Kidney epithelial cell (primary cell): ENCODE measurements around the gene XRCC3. TPM values are rescaled to one million over a fixed set of nuclear protein-coding genes. Genes with fewer than 3 reads are reported as not detected.
"Not testable (repeated sequence)": the region's sequence is repeated elsewhere in the genome, so short reads cannot be mapped to it uniquely, and the experiment has no call there.

ENCODE experiments used
- DNase-seq: peaks from one replicate; pipeline ENCODE4 v3.0.0-alpha.2; 2010; ENCODE audit warnings: low read depth
- H3K27me3 ChIP-seq: 2 replicates; pipeline ENCODE4 v1.6.0; 2011; ENCODE audit warnings: low read length; ENCODE audit not compliant: control insufficient read depth, insufficient read depth
- H3K36me3 ChIP-seq: 2 replicates; pipeline ENCODE4 v1.5.1; 2011; ENCODE audit warnings: low read length; ENCODE audit not compliant: control insufficient read depth, insufficient read depth
- H3K4me3 ChIP-seq: 2 replicates; pipeline ENCODE4 v1.5.1; 2011; ENCODE audit warnings: low read depth, mild to moderate bottlenecking, control low read depth, low read length
- CTCF ChIP-seq: IDR thresholded peaks from 2 replicates; pipeline ENCODE4 v1.5.1; 2011; ENCODE audit warnings: mild to moderate bottlenecking, moderate library complexity, low read length, control low read depth, inconsistent platforms; ENCODE audit not compliant: insufficient read depth, poor library complexity, severe bottlenecking
- total RNA-seq: library from RNA; depleted of rRNA; stranded (reverse); fragments of >200 nt; gene quantifications from 2 replicates; pipeline ENCODE4 v1.2.3, GENCODE V29; 2015

XRCC3 gene
- total RNA-seq, 1 donor from 2014 or later: 10.4 TPM

- no peak for TF ChIP-seq CTCF
- H3K4me3 ChIP-seq: no peak overlapping the region
- no peak for DNase-seq
- no peaks in the 10 kb centered on the region for H3K27me3 ChIP-seq
- H3K36me3 ChIP-seq: peaks cover 4% of the 10 kb centered on the region
Observed at GRCh38 chr14:103654619-103655018, 60.6 kb downstream of the XRCC3 start.

- no peak for DNase-seq
- no peak for TF ChIP-seq CTCF
- Histone ChIP-seq H3K27me3 (no peaks in the 10 kb centered on the region), H3K36me3 (peaks cover 3% of the 10 kb centered on the region), H3K4me3 (no peak overlapping the region)
Observed at GRCh38 chr14:103653805-103654204, 61.4 kb downstream of the XRCC3 start.

GRCh38 chr14:103653336-103653735 lies 61.9 kb downstream of the XRCC3 start:
- DNase-seq, H3K4me3 ChIP-seq, H3K27me3 ChIP-seq, H3K36me3 ChIP-seq: not testable (repeated sequence)

GRCh38 chr14:103652806-103653205 lies 62.4 kb downstream of the XRCC3 start:
- Histone ChIP-seq H3K36me3 (peaks cover 3% of the 10 kb centered on the region), H3K4me3 (no peak overlapping the region), H3K27me3 (no peaks in the 10 kb centered on the region)
- DNase-seq: no peak
- TF ChIP-seq CTCF: no peak

- no peak for DNase-seq
- H3K36me3 ChIP-seq: peaks cover 3% of the 10 kb centered on the region
- no peak for TF ChIP-seq CTCF
Observed at GRCh38 chr14:103651585-103651984, 63.7 kb downstream of the XRCC3 start.

GRCh38 chr14:103650213-103650612 lies 65.0 kb downstream of the XRCC3 start:
- H3K27me3 ChIP-seq: no peaks in the 10 kb centered on the region
- TF ChIP-seq CTCF: no peak
- H3K36me3 ChIP-seq: no peaks in the 10 kb centered on the region
- no peak overlapping the region for H3K4me3 ChIP-seq
- DNase-seq: no peak

More at GRCh38 chr14:103651585-103651984, 63.7 kb downstream of the XRCC3 start:
- H3K4me3 ChIP-seq: no peak overlapping the region
- H3K27me3 ChIP-seq: no peaks in the 10 kb centered on the region
